Measurements from ENCODE around the gene IFNK.

DNA sequence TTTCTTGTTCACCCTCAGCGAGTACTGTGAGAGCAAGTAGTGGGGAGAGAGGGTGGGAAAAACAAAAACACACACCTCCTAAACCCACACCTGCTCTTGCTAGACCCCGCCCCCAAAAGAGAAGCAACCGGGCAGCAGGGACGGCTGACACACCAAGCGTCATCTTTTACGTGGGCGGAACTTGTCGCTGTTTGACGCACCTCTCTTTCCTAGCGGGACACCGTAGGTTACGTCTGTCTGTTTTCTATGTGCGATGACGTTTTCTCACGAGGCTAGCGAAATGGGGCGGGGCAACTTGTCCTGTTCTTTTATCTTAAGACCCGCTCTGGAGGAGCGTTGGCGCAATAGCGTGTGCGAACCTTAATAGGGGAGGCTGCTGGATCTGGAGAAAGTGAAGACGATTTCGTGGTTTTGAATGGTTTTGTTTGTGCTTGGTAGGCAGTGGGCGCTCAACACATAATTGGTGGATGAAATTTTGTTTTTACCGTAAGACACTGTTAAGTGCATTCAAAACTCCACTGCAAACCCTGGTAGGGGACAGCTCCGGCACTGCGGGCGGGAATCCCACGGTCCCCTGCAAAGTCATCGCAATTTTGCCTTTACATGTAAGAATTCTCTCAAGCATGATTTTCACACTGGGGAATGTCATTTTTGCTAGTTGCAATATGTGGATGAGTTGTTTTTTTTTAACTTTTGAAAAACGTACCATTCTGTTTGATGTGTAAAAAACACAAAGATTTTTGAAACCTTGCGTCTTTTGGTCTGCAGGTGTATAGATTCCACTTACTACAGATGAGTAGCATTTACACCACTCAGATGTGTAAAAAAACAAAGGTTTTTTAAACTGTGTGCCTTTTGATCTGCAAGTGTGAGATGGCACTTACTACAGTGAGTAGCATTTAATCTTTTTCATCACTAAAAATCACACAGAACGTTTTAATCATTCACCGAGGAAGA lies 49.8 kb downstream of the IFNK start:
- TF ChIP-seq, protein P1, sequence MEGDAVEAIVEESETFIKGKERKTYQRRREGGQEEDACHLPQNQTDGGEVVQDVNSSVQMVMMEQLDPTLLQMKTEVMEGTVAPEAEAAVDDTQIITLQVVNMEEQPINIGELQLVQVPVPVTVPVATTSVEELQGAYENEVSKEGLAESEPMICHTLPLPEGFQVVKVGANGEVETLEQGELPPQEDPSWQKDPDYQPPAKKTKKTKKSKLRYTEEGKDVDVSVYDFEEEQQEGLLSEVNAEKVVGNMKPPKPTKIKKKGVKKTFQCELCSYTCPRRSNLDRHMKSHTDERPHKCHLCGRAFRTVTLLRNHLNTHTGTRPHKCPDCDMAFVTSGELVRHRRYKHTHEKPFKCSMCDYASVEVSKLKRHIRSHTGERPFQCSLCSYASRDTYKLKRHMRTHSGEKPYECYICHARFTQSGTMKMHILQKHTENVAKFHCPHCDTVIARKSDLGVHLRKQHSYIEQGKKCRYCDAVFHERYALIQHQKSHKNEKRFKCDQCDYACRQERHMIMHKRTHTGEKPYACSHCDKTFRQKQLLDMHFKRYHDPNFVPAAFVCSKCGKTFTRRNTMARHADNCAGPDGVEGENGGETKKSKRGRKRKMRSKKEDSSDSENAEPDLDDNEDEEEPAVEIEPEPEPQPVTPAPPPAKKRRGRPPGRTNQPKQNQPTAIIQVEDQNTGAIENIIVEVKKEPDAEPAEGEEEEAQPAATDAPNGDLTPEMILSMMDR (IDR thresholded peaks at IDR 0.05; ENCODE audit: low read depth, low read length) = no peak
- TF ChIP-seq EZH2phosphoT487 (IDR thresholded peaks at IDR 0.05; ENCODE audit: low read depth) = no peak

Data from OCI-LY3 (cell line).